ENCODE data around the gene NUP98. TPM values are rescaled to one million over a fixed set of nuclear protein-coding genes. Genes with fewer than 3 reads are reported as not detected.

Gene NUP98
- total RNA-seq, 6 experiments from 2014 or later = 29.7 to 69.0 (median 34.3) TPM

DNA sequence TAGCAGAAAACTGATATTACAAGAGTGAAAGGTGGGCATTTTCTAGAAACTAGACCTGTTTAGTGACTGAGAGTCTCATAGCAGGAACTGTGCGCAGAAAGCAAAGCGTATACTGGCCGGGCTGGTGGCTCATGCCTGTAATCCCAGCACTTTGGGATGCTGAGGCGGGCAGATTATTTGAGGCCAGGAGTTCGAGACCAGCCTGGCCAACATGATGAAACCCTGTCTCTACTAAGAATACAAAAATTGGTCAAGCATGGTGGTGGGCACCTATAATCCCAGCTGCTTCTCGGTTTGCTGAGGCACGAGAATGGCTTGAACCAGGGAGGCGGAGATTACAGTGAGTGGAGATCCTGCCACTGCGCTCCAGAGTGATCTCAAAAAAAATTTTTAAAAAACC is 1.8 kb upstream of the NUP98 start:
- H3K4me3 ChIP-seq = no peak overlapping the region
- peaks cover 0 to 15% (median 7%) of the 10 kb centered on the region in 4 donors for H3K4me1 ChIP-seq
- DNase-seq (no peak), ATAC-seq (no peak)
- no peak overlapping the region for H3K27ac ChIP-seq
- H3K36me3 ChIP-seq = no peaks in the 10 kb centered on the region
- H3K9me3 ChIP-seq = no peaks in the 10 kb centered on the region
- intact Hi-C loops (cut with DNase I) = no loop called here
- H3K27me3 ChIP-seq = no peaks in the 10 kb centered on the region
- WGBS (ENCODE audit: insufficient coverage, low coverage, low lambda C conversion rate, missing lambda C conversion rate) = 97% methylated on average over 7 of the region's 9 CpGs
- TF ChIP-seq, protein P1, sequence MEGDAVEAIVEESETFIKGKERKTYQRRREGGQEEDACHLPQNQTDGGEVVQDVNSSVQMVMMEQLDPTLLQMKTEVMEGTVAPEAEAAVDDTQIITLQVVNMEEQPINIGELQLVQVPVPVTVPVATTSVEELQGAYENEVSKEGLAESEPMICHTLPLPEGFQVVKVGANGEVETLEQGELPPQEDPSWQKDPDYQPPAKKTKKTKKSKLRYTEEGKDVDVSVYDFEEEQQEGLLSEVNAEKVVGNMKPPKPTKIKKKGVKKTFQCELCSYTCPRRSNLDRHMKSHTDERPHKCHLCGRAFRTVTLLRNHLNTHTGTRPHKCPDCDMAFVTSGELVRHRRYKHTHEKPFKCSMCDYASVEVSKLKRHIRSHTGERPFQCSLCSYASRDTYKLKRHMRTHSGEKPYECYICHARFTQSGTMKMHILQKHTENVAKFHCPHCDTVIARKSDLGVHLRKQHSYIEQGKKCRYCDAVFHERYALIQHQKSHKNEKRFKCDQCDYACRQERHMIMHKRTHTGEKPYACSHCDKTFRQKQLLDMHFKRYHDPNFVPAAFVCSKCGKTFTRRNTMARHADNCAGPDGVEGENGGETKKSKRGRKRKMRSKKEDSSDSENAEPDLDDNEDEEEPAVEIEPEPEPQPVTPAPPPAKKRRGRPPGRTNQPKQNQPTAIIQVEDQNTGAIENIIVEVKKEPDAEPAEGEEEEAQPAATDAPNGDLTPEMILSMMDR (IDR thresholded peaks at IDR 0.05) = no peak
- TF ChIP-seq POLR2A (IDR thresholded peaks at IDR 0.05) = no peak

DNA sequence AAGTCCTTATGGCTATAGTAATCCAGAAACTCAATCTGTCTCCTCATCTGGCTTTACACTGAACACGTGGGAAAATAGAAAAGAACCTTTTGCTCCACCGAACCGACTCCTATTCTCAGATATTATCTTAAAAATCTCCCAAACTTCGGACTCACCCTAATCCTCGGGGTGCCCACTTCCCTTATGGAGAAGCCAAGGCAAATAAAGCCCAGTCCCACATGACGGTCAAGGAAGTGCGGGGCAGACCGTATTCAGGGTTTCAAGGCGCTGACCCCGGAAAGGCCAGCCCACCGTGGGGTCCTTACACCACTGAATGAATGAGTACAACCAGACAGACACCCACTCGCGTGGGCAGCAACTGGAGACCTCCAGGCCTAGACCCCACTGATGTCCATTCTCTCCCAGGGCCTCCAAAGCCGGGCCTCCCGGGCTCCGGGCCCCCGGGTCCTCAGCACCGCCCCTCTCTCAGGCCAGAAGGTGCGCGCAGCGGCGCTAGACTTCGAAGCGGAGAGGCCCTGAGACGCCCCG is 489 bp downstream of the NUP98 start:
- Histone ChIP-seq H3K27ac (peak overlapping the region; percentile 96 to 99 (median 98)), H3K36me3 (peaks cover 0 to 13% (median 2%) of the 10 kb centered on the region in 4 donors), H3K4me3 (peak overlapping the region; percentile 78 to 98 (median 86)), H3K27me3 (no peaks in the 10 kb centered on the region), H3K9me3 (no peaks in the 10 kb centered on the region), H3K4me1 (peaks cover 0 to 15% (median 7%) of the 10 kb centered on the region in 4 donors)
- intact Hi-C loops (cut with DNase I) = no loop called here
- 0% methylated on average over 8 of the region's 26 CpGs for WGBS (ENCODE audit: insufficient coverage, low coverage, low lambda C conversion rate, missing lambda C conversion rate)
- TF ChIP-seq POLR2A (IDR thresholded peaks at IDR 0.05) = no peak
- TF ChIP-seq, protein P1 (IDR thresholded peaks at IDR 0.05) = no peak
- peak; percentile 14 to 29 (median 28) for ATAC-seq
- DNase-seq = no peak

DNA sequence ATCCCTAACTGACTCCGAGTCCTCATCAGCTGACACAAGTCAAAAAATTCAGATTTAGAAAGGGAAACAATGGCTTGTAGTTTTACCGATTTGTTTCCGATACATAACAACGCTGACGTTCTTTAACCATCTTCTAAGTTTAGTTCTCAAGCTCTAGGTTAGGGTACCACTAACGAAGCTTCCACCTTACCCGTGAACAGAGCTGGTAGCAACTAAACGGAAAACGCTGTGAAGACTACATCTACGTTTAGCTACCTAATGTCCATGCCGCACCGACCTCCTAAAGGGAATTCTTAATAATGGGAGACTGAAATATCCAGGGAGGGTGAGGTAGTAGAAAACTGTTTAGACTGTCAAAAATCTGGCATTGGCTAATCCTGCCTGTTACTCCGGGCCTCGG is 1.0 kb downstream of the NUP98 start:
- DNase-seq = no peak
- WGBS (ENCODE audit: insufficient coverage, low coverage, low lambda C conversion rate, missing lambda C conversion rate) = 8% methylated on average over 14 of the region's 14 CpGs
- intact Hi-C loops (cut with DNase I) = no loop called here
- peak overlapping the region; percentile 78 to 98 (median 86) for H3K4me3 ChIP-seq
- peaks cover 0 to 15% (median 7%) of the 10 kb centered on the region in 4 donors for H3K4me1 ChIP-seq
- no peaks in the 10 kb centered on the region for H3K27me3 ChIP-seq
- ATAC-seq = no peak
- no peaks in the 10 kb centered on the region for H3K9me3 ChIP-seq
- H3K36me3 ChIP-seq = peaks cover 0 to 13% (median 2%) of the 10 kb centered on the region in 4 donors
- peak overlapping the region in 2 of 3 donors; percentile 96 to 99 for H3K27ac ChIP-seq
- TF ChIP-seq, protein P1 (IDR thresholded peaks at IDR 0.05) = no peak
- TF ChIP-seq POLR2A (IDR thresholded peaks at IDR 0.05) = no peak

DNA sequence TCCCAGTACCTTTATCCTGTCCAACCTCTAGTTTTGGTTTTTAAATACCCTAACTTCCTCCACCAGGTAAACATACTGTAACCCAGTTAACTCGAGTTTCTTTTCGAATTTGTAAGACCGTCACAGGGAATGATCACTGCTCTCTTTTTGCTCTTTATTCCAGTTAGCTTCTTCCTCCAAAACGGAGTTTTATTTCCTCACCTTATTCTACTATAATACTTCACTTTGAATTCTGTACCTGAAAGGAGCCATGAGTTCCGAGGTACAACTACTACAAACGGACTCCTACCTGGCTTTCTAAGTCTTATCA is 1.4 kb downstream of the NUP98 start:
- Histone ChIP-seq H3K27me3 (no peaks in the 10 kb centered on the region), H3K4me1 (peaks cover 0 to 15% (median 7%) of the 10 kb centered on the region in 4 donors), H3K4me3 (peak overlapping the region; percentile 78 to 98 (median 86)), H3K27ac (peak overlapping the region in 2 of 3 donors; percentile 96 to 99), H3K9me3 (no peaks in the 10 kb centered on the region), H3K36me3 (peaks cover 0 to 13% (median 2%) of the 10 kb centered on the region in 4 donors)
- ATAC-seq = no peak
- 6% methylated on average over 6 of the region's 6 CpGs for WGBS (ENCODE audit: insufficient coverage, low coverage, low lambda C conversion rate, missing lambda C conversion rate)
- no peak for DNase-seq
- TF ChIP-seq, protein P1 (IDR thresholded peaks at IDR 0.05) = no peak
- TF ChIP-seq POLR2A (IDR thresholded peaks at IDR 0.05) = no peak
- intact Hi-C loops (cut with DNase I) = no loop called here

All from right lobe of liver (tissue), 6 donors.